Measurements from ENCODE around the gene VGF.

DNA sequence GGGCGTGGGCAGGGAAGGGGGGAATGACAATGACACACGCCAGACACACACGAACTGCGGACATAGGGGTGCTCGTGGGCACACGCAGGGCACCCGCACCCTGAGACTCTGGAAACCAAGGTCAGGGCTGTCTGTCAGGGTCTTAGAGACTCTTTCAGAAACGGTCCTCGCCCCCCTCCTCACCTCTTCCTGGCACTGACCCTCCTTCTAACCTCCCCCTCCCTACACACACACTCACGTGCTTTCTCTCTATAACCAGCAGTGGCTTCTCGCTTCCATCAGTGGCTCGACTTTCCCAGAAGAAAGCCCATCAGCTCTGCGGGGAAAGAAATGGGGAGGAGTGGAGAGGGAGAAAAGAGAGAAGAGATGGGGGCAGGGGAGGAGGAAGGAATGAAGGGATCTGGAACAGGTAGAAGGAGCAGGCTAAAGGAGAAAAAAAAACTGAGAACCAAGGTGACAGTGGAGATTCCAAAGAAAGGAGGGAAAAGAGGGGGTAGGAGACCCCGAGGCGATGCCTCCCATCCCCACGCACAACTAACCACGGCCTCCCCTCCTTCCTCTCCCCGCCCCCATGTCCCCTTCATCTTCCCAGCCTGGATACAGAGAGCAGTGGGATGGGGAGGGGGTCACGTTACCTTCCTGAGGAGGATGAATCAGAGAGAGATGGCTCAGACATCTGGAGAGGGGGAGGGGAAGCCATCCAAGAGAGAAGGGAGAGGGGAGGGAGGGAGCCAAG, 1.7 kb upstream of the VGF start:
- TF ChIP-seq, protein P1, sequence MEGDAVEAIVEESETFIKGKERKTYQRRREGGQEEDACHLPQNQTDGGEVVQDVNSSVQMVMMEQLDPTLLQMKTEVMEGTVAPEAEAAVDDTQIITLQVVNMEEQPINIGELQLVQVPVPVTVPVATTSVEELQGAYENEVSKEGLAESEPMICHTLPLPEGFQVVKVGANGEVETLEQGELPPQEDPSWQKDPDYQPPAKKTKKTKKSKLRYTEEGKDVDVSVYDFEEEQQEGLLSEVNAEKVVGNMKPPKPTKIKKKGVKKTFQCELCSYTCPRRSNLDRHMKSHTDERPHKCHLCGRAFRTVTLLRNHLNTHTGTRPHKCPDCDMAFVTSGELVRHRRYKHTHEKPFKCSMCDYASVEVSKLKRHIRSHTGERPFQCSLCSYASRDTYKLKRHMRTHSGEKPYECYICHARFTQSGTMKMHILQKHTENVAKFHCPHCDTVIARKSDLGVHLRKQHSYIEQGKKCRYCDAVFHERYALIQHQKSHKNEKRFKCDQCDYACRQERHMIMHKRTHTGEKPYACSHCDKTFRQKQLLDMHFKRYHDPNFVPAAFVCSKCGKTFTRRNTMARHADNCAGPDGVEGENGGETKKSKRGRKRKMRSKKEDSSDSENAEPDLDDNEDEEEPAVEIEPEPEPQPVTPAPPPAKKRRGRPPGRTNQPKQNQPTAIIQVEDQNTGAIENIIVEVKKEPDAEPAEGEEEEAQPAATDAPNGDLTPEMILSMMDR (conservative IDR thresholded peaks at IDR 0.05; ENCODE audit: low read length): no peak
- TF ChIP-seq EZH2phosphoT487 (IDR thresholded peaks at IDR 0.05; ENCODE audit: borderline replicate concordance, low read depth, low read length): no peak

Data from OCI-LY7 (cell line).